Measurements from ENCODE around the gene GJB5.

GRCh38 chr1:34736692-34737091, 18.2 kb upstream of the GJB5 start:
- TF ChIP-seq CTCF (IDR thresholded peaks at IDR 0.05; ENCODE audit: low read depth, low read length) (no peak), POLR2A (IDR thresholded peaks at IDR 0.05; ENCODE audit: extremely low read depth, insufficient read length) (no peak), MYC (IDR thresholded peaks at IDR 0.05; ENCODE audit: low read depth, low read length) (no peak)

All from NB4 (cell line).